H1 (cell line): Measurements from ENCODE around the gene TOP3B. TPM values are rescaled to one million over a fixed set of nuclear protein-coding genes. Genes with fewer than 3 reads are reported as not detected.

Source experiments
- CBX5 ChIP-seq: fragments of 300-800, 300-1000 bp; sonication (generic); IDR thresholded peaks from 2 replicates; pipeline ENCODE4 v1.7.1; 2016; ENCODE audit warnings: antibody characterized with exemption, low read length, low read depth
- CTBP2 ChIP-seq: IDR thresholded peaks from 2 replicates; pipeline ENCODE4 v1.7.0; 2011; ENCODE audit warnings: borderline replicate concordance, mild to moderate bottlenecking, moderate library complexity, mixed read lengths, low read length; ENCODE audit not compliant: insufficient read depth, insufficient read length
- EP300 ChIP-seq, 2 experiments: IDR thresholded peaks; 1 replicate in 1 of 2; 2 replicates in 1 of 2; pipeline ENCODE4 v1.6.1; 2011 to 2012; ENCODE audit warnings: low read depth in 2 of 2, low read length in 2 of 2, mild to moderate bottlenecking in 2 of 2, borderline replicate concordance in 1 of 2, inconsistent platforms in 1 of 2, moderate library complexity in 1 of 2
- EZH2 ChIP-seq: fragments of 200-600 bp; sonication (generic); IDR thresholded peaks from 2 replicates; pipeline ENCODE4 v1.7.1; 2012; ENCODE audit warnings: low read depth, mild to moderate bottlenecking, moderate library complexity, low read length, inconsistent platforms; ENCODE audit not compliant: severe bottlenecking
- KDM5A ChIP-seq: fragments of 200-600 bp; IDR thresholded peaks from 2 replicates; pipeline ENCODE4 v1.7.1; 2012; ENCODE audit warnings: mild to moderate bottlenecking, low read length, inconsistent platforms, mixed read lengths
- SRF ChIP-seq: IDR thresholded peaks from 2 replicates; pipeline ENCODE4 v1.6.1; 2011; ENCODE audit warnings: mild to moderate bottlenecking, low read depth, low read length, moderate library complexity
- YY1 ChIP-seq: IDR thresholded peaks from 2 replicates; pipeline ENCODE4 v1.6.1; 2011; ENCODE audit warnings: low read depth, mild to moderate bottlenecking, low read length
- polyA plus RNA-seq, 7 experiments: library from polyadenylated mRNA; depleted of rRNA in 3 of 7; stranded (reverse) in 5 of 7; unstranded in 2 of 7; fragments of >200 nt in 5 of 7; fragments of 200-250 nt in 2 of 7; gene quantifications; 1 replicate in 5 of 7; 2 replicates in 1 of 7; 4 replicates in 1 of 7; pipeline versions ENCODE4 v1.2.1 to v1.2.3, GENCODE V29; 2011 to 2013; ENCODE audit warnings: missing spikeins in 2 of 7, mixed read lengths in 2 of 7
- total RNA-seq: library from RNA; stranded (reverse); fragmentation: NEBNext Ultra II Directional; extraction: Animal tissue kit (Norgen Biotek cat#: 25700); gene quantifications from 2 replicates; pipeline ENCODE4 v1.2.1, GENCODE V29; 2021
- TF ChIP-seq, protein P1 (sequence below): fragments of 300-600 bp; sonication (generic); IDR thresholded peaks from 2 replicates; pipeline ENCODE4 v1.7.1; 2012; ENCODE audit warnings: low read length, moderate library complexity, mild to moderate bottlenecking, inconsistent platforms; ENCODE audit not compliant: insufficient replicate concordance
- TF ChIP-seq, protein P2 (sequence below): IDR thresholded peaks from 2 replicates; pipeline ENCODE4 v1.6.1; 2012; ENCODE audit warnings: low read length, inconsistent platforms

TOP3B gene
- total and polyA plus RNA-seq, 2 of the 8 experiments (the other 6 are each of a cell fraction or from before 2014, with no cell fraction given): 30.4 to 52.8 TPM

DNA sequence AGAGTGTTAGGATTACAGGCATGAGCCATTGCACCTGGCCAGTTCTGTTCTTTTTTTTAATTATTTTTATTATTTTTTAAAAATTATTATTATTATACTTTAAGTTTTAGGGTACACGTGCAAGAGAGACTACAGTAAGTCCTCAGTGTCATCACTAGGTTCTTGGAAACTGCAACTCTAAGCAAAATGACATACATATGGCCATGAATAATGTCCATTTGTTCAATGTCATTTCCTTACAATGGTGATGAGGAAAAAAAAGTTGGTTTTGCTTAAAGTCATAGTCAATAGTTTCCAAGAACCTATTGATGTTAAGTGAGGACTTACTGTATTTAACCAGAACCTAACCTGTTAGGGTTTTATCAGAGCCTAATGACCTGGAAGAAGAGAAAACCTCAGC, 29.4 kb upstream of the TOP3B start (continued):
- TF ChIP-seq, protein P1, sequence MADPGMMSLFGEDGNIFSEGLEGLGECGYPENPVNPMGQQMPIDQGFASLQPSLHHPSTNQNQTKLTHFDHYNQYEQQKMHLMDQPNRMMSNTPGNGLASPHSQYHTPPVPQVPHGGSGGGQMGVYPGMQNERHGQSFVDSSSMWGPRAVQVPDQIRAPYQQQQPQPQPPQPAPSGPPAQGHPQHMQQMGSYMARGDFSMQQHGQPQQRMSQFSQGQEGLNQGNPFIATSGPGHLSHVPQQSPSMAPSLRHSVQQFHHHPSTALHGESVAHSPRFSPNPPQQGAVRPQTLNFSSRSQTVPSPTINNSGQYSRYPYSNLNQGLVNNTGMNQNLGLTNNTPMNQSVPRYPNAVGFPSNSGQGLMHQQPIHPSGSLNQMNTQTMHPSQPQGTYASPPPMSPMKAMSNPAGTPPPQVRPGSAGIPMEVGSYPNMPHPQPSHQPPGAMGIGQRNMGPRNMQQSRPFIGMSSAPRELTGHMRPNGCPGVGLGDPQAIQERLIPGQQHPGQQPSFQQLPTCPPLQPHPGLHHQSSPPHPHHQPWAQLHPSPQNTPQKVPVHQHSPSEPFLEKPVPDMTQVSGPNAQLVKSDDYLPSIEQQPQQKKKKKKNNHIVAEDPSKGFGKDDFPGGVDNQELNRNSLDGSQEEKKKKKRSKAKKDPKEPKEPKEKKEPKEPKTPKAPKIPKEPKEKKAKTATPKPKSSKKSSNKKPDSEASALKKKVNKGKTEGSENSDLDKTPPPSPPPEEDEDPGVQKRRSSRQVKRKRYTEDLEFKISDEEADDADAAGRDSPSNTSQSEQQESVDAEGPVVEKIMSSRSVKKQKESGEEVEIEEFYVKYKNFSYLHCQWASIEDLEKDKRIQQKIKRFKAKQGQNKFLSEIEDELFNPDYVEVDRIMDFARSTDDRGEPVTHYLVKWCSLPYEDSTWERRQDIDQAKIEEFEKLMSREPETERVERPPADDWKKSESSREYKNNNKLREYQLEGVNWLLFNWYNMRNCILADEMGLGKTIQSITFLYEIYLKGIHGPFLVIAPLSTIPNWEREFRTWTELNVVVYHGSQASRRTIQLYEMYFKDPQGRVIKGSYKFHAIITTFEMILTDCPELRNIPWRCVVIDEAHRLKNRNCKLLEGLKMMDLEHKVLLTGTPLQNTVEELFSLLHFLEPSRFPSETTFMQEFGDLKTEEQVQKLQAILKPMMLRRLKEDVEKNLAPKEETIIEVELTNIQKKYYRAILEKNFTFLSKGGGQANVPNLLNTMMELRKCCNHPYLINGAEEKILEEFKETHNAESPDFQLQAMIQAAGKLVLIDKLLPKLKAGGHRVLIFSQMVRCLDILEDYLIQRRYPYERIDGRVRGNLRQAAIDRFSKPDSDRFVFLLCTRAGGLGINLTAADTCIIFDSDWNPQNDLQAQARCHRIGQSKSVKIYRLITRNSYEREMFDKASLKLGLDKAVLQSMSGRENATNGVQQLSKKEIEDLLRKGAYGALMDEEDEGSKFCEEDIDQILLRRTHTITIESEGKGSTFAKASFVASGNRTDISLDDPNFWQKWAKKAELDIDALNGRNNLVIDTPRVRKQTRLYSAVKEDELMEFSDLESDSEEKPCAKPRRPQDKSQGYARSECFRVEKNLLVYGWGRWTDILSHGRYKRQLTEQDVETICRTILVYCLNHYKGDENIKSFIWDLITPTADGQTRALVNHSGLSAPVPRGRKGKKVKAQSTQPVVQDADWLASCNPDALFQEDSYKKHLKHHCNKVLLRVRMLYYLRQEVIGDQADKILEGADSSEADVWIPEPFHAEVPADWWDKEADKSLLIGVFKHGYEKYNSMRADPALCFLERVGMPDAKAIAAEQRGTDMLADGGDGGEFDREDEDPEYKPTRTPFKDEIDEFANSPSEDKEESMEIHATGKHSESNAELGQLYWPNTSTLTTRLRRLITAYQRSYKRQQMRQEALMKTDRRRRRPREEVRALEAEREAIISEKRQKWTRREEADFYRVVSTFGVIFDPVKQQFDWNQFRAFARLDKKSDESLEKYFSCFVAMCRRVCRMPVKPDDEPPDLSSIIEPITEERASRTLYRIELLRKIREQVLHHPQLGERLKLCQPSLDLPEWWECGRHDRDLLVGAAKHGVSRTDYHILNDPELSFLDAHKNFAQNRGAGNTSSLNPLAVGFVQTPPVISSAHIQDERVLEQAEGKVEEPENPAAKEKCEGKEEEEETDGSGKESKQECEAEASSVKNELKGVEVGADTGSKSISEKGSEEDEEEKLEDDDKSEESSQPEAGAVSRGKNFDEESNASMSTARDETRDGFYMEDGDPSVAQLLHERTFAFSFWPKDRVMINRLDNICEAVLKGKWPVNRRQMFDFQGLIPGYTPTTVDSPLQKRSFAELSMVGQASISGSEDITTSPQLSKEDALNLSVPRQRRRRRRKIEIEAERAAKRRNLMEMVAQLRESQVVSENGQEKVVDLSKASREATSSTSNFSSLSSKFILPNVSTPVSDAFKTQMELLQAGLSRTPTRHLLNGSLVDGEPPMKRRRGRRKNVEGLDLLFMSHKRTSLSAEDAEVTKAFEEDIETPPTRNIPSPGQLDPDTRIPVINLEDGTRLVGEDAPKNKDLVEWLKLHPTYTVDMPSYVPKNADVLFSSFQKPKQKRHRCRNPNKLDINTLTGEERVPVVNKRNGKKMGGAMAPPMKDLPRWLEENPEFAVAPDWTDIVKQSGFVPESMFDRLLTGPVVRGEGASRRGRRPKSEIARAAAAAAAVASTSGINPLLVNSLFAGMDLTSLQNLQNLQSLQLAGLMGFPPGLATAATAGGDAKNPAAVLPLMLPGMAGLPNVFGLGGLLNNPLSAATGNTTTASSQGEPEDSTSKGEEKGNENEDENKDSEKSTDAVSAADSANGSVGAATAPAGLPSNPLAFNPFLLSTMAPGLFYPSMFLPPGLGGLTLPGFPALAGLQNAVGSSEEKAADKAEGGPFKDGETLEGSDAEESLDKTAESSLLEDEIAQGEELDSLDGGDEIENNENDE: no peak
- TF ChIP-seq EP300 (IDR thresholded peaks at IDR 0.05; ENCODE audit: borderline replicate concordance in 1 of 2, low read depth in 2 of 2, low read length in 2 of 2) (no peak), KDM5A (no peak), CTBP2 (no peak), CBX5 (no peak), EZH2 (no peak), YY1 (no peak), SRF (no peak)
- TF ChIP-seq, protein P2, sequence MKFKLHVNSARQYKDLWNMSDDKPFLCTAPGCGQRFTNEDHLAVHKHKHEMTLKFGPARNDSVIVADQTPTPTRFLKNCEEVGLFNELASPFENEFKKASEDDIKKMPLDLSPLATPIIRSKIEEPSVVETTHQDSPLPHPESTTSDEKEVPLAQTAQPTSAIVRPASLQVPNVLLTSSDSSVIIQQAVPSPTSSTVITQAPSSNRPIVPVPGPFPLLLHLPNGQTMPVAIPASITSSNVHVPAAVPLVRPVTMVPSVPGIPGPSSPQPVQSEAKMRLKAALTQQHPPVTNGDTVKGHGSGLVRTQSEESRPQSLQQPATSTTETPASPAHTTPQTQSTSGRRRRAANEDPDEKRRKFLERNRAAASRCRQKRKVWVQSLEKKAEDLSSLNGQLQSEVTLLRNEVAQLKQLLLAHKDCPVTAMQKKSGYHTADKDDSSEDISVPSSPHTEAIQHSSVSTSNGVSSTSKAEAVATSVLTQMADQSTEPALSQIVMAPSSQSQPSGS: no peak
